GM23248 (cell line): ENCODE results near the gene FRAS1. TPM values are rescaled to one million over a fixed set of nuclear protein-coding genes. Genes with fewer than 3 reads are reported as not detected.
"Not testable (repeated sequence)": the region's sequence is repeated elsewhere in the genome, so short reads cannot be mapped to it uniquely, and the experiment has no call there.

Experiments
- DNase-seq: peaks from one replicate; pipeline ENCODE4 v3.0.0-alpha.2; 2015
- H2AFZ ChIP-seq: fragments of 200-600 bp; sonication (generic); 2 replicates; pipeline ENCODE4 v1.6.1; 2016; ENCODE audit warnings: antibody characterized with exemption
- H3F3A ChIP-seq: fragments of 200-600 bp; sonication (generic); 2 replicates; pipeline ENCODE4 v1.6.1; 2016; ENCODE audit warnings: mild to moderate bottlenecking, antibody characterized with exemption, mixed run types; ENCODE audit not compliant: insufficient read depth
- H3K27ac ChIP-seq: fragments of 200-600 bp; sonication (generic); 2 replicates; pipeline ENCODE4 v1.5.1; 2016; ENCODE audit warnings: mild to moderate bottlenecking
- H3K27me3 ChIP-seq: fragments of 200-600 bp; sonication (generic); replicated peaks from 2 replicates; pipeline ENCODE4 v1.6.1; 2016; ENCODE audit warnings: mild to moderate bottlenecking; ENCODE audit not compliant: insufficient read depth
- H3K36me3 ChIP-seq: fragments of 200-600 bp; sonication (generic); 2 replicates; pipeline ENCODE4 v1.6.1; 2016; ENCODE audit warnings: low read depth, mild to moderate bottlenecking
- H3K4me1 ChIP-seq: fragments of 200-600 bp; sonication (generic); 2 replicates; pipeline ENCODE4 v1.6.1; 2016; ENCODE audit warnings: mild to moderate bottlenecking; ENCODE audit not compliant: insufficient read depth
- H3K4me2 ChIP-seq: fragments of 200-600 bp; sonication (generic); one replicate; pipeline ENCODE4 v1.6.1; 2016; ENCODE audit warnings: mild to moderate bottlenecking; ENCODE audit not compliant: unreplicated experiment
- H3K4me3 ChIP-seq: fragments of 200-600 bp; sonication (generic); 2 replicates; pipeline ENCODE4 v1.5.1; 2016; ENCODE audit warnings: mild to moderate bottlenecking
- H3K79me2 ChIP-seq: fragments of 200-600 bp; sonication (generic); 2 replicates; pipeline ENCODE4 v1.6.1; 2016; ENCODE audit warnings: mild to moderate bottlenecking; ENCODE audit not compliant: insufficient read depth
- H3K9ac ChIP-seq: fragments of 200-600 bp; sonication (generic); 2 replicates; pipeline ENCODE4 v1.6.1; 2016; ENCODE audit warnings: mild to moderate bottlenecking
- H3K9me2 ChIP-seq: fragments of 200-600 bp; sonication (generic); 2 replicates; pipeline ENCODE4 v1.6.1; 2016; ENCODE audit warnings: mixed run types, mild to moderate bottlenecking, moderate library complexity; ENCODE audit not compliant: insufficient read depth
- H3K9me3 ChIP-seq: fragments of 200-600 bp; sonication (generic); one replicate; pipeline ENCODE4 v1.6.1; 2017; ENCODE audit warnings: low read depth
- H4K20me1 ChIP-seq: fragments of 200-600 bp; sonication (generic); 2 replicates; pipeline ENCODE4 v1.6.0; 2016; ENCODE audit not compliant: insufficient read depth
- EZH2 ChIP-seq: fragments of 200-600 bp; sonication (generic); IDR thresholded peaks from 2 replicates; pipeline ENCODE4 v1.6.1; 2018; ENCODE audit warnings: antibody characterized with exemption, mild to moderate bottlenecking; ENCODE audit not compliant: insufficient read depth, poor library complexity, severe bottlenecking
- EZH2phosphoT487 ChIP-seq: fragments of 200-600 bp; sonication (generic); IDR thresholded peaks from 2 replicates; pipeline ENCODE4 v1.6.1; 2018; ENCODE audit warnings: antibody characterized with exemption, moderate library complexity, mild to moderate bottlenecking, low read depth; ENCODE audit not compliant: insufficient read depth
- WGBS, 2 experiments: methylation state at CpG; one replicate each; pipeline ENCODE4 v1.1.6; 2015 to 2017; ENCODE audit warnings: low lambda C conversion rate in 2 of 2, low coverage in 1 of 2; ENCODE audit errors: missing lambda C conversion rate in 2 of 2; 5-methylcytosine and 5-hydroxymethylcytosine counted together
- in situ Hi-C: fragments of 300-500 bp; cut with MboI; formaldehyde crosslinking; loops from 2 replicates; pipeline ENCODE4 v1.15.0; 2020
- polyA plus RNA-seq: library from polyadenylated mRNA; unstranded; fragments of >200 nt; fragmentation: Nextera tagmentation; extraction: Ambion mirVana; gene quantifications from 2 replicates; pipeline ENCODE4 v1.2.1, GENCODE V29; 2016
- total RNA-seq: library from RNA; depleted of rRNA; stranded (reverse); fragments of >200 nt; shearing (Covaris generic); gene quantifications from 2 replicates; pipeline ENCODE4 v1.2.3, GENCODE V29; 2014

The FRAS1 gene
- total and polyA plus RNA-seq, 2 experiments from 2014 or later, result 6.5 to 19.8 TPM

GRCh38 chr4:78324625-78325024 is 267.5 kb downstream of the FRAS1 start:
- WGBS, 2 experiments, result 100% methylated on average over 1 of the region's 1 CpG

GRCh38 chr4:78325271-78326157 is 268.4 kb downstream of the FRAS1 start:
- no peaks in the 10 kb centered on the region for H3K36me3 ChIP-seq
- H3K9me3 ChIP-seq, result no peaks in the 10 kb centered on the region
- WGBS, 2 experiments, result 57 to 58% methylated on average over 9 of the region's 9 CpGs
- H3K27me3 ChIP-seq, result no peaks in the 10 kb centered on the region
- H3K4me3 ChIP-seq, result no peak overlapping the region
- H3K79me2 ChIP-seq, result no peaks in the 10 kb centered on the region
- peak overlapping the region; percentile 4 for H3K4me2 ChIP-seq
- H3F3A ChIP-seq, result peaks cover 17% of the 10 kb centered on the region; the same call in 1 of the 2 replicates
- H2AFZ ChIP-seq, result no peak overlapping the region
- peak; percentile 60 for DNase-seq
- no peak overlapping the region for H3K9ac ChIP-seq
- in situ Hi-C loops, result no loop called here
- peaks cover 26% of the 10 kb centered on the region for H3K4me1 ChIP-seq
- H4K20me1 ChIP-seq, result no peaks in the 10 kb centered on the region
- H3K27ac ChIP-seq, result peak overlapping the region; percentile 14
- H3K9me2 ChIP-seq, result no peaks in the 10 kb centered on the region
- TF ChIP-seq EZH2 (no peak), EZH2phosphoT487 (no peak)

More at GRCh38 chr4:78324625-78325024, 267.5 kb downstream of the FRAS1 start:
- no peaks in the 10 kb centered on the region for H4K20me1 ChIP-seq
- H3K27me3 ChIP-seq, result no peaks in the 10 kb centered on the region
- no peaks in the 10 kb centered on the region for H3K79me2 ChIP-seq
- in situ Hi-C loops, result no loop called here
- H3K4me1 ChIP-seq, result peaks cover 26% of the 10 kb centered on the region
- H2AFZ ChIP-seq, result no peak overlapping the region
- no peak overlapping the region for H3K4me2 ChIP-seq
- H3K9ac ChIP-seq, result no peak overlapping the region
- DNase-seq, result no peak
- H3K4me3 ChIP-seq, result no peak overlapping the region
- TF ChIP-seq EZH2phosphoT487 (no peak), EZH2 (no peak)
- H3F3A ChIP-seq, result peaks cover 17% of the 10 kb centered on the region; the same call in 1 of the 2 replicates
- H3K36me3 ChIP-seq, result no peaks in the 10 kb centered on the region
- peak overlapping the region; percentile 14 for H3K27ac ChIP-seq
- no peaks in the 10 kb centered on the region for H3K9me2 ChIP-seq
- H3K9me3 ChIP-seq, result no peaks in the 10 kb centered on the region

- H3K36me3 ChIP-seq, H3K9ac ChIP-seq, H3K79me2 ChIP-seq, H3K4me3 ChIP-seq, H2AFZ ChIP-seq, H3K9me2 ChIP-seq, H3K27ac ChIP-seq, in situ Hi-C loops, H3K9me3 ChIP-seq, H4K20me1 ChIP-seq, H3K27me3 ChIP-seq, H3K4me2 ChIP-seq: not testable (repeated sequence)
- H3K4me1 ChIP-seq, result peaks cover 26% of the 10 kb centered on the region
- DNase-seq, result peak; percentile 51
- WGBS, 2 experiments, result 45 to 47% methylated on average over 2 of the region's 2 CpGs
- H3F3A ChIP-seq, result peaks cover 17% of the 10 kb centered on the region; the same call in 1 of the 2 replicates
Observed at GRCh38 chr4:78328591-78328990, 271.5 kb downstream of the FRAS1 start.

- no peaks in the 10 kb centered on the region for H4K20me1 ChIP-seq
- no peak overlapping the region for H2AFZ ChIP-seq
- no peak overlapping the region for H3K27ac ChIP-seq
- in situ Hi-C loops, result no loop called here
- no peaks in the 10 kb centered on the region for H3K27me3 ChIP-seq
- H3K9me3 ChIP-seq, result no peaks in the 10 kb centered on the region
- no peak overlapping the region for H3K4me3 ChIP-seq
- no peaks in the 10 kb centered on the region for H3K79me2 ChIP-seq
- TF ChIP-seq EZH2phosphoT487 (no peak), EZH2 (no peak)
- no peaks in the 10 kb centered on the region for H3K36me3 ChIP-seq
- DNase-seq, result no peak
- H3K9ac ChIP-seq, result no peak overlapping the region
- H3K4me2 ChIP-seq, result no peak overlapping the region
- no peaks in the 10 kb centered on the region for H3K9me2 ChIP-seq
- peaks cover 15% of the 10 kb centered on the region for H3K4me1 ChIP-seq
- H3F3A ChIP-seq, result peaks cover 11% of the 10 kb centered on the region; the same call in 1 of the 2 replicates
- 87 to 90% methylated on average over 2 of the region's 2 CpGs for WGBS, 2 experiments
Observed at GRCh38 chr4:78331186-78331585, 274.1 kb downstream of the FRAS1 start.
